HG03432 (cell line): ENCODE results near the gene HSBP1.

ENCODE experiments used
- ATAC-seq: cut with Tn5 transposase; IDR thresholded peaks from one replicate; pipeline ENCODE4 v1.9.1; 2021; ENCODE audit warnings: mild to moderate bottlenecking, moderate library complexity; ENCODE audit not compliant: unreplicated experiment

Gene HSBP1

DNA sequence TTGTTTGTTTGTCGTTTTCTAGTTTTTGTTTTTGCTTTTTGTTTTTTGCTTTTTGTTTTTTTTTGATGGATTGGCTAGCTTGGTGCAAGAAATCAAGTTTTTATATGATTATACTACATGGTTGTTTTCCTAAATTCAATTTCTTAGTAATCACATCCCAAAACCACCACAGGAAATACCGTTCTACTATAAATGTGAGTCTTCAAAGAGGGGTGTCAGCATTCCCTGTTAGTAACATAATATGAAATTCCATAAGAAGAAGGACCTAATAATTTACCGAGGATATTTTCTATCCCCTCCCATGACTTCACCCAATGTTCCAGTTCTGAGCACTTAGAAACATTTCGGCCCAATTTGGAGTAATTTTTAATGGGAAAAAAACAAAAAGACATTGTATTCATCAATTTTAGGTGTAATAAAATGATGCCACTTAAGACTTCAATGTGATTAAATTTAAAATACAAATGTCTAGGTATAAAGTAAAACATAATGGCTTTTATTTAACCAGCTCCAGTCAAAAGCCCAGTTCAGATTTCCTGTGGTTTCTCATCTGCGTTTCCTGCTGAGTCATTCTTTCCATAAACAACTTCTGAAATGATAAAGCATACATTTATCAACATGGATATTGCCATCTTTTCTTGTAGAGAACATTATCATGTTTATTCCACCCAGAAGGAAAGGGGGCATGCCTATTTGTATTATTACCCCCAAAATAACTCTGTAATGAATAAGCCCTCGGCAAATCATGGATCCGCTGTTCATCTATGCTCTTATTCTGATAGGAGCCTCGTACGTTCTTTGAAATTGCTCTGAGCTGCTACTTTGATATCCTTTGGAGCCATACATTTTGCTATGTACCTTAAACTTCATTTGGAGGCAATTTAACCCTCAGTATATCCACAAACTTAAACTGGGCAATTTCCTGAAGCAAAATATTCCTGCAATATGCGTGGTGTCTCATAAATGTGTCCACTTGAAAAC lies 28.1 kb downstream of the HSBP1 start:
- ATAC-seq = no peak

DNA sequence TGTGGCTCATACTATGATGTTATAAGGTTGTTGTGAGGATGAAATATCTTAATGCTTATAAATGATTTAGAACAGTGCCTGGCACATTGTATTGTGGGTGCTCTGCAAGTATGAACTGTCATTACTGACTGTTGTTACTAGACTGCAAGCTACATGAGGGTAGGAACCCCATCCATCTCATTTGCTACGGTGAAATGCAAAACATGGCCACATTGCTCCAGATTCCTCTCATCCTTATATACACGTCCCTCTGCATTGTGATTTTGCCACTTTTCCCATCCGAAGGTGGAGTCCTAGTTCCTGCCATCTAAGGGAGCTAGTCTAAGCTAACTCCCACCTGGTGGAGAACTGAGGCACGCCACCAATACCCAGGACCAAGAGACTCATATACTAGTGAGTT lies 29.8 kb downstream of the HSBP1 start:
- no peak for ATAC-seq

DNA sequence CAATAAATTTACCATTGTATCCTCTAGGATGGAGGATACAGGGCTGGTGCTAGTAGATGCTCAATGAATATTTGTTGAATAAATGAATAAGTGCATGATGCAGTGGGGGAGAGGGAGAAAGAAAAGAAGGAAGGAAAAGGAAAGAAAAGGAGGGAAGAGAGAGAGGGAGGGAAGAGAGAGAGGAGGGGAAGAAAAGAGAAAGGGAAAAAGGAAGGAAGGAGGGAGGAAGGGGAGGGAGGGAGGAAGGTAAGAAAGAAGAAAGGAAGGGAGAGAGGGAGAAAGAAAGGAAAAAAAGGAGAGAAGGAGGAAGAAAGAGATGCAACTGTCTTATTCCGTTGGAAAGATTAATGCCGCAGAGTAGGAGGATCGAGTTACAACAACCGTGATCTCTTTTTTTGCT lies 30.4 kb downstream of the HSBP1 start:
- ATAC-seq = no peak

DNA sequence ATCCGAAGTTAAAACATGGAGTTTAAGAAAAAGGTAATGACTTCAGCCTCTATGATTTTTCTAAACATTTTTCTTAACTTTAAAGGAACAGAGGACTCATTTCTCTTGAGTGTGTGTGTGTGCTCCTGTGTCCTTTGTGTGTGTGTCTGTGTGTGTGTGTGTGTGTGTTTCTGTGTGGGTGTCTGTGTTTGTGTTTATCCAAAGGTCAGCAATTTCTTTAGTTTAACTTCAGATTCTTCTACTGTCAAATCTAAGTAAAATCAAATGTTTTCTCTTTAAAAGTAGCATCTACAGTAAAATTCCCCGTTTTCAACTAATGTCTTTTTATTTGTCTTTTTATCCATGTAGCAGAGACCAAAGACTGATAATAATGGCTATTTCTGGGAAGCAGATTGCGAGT lies 31.8 kb downstream of the HSBP1 start:
- no peak for ATAC-seq

DNA sequence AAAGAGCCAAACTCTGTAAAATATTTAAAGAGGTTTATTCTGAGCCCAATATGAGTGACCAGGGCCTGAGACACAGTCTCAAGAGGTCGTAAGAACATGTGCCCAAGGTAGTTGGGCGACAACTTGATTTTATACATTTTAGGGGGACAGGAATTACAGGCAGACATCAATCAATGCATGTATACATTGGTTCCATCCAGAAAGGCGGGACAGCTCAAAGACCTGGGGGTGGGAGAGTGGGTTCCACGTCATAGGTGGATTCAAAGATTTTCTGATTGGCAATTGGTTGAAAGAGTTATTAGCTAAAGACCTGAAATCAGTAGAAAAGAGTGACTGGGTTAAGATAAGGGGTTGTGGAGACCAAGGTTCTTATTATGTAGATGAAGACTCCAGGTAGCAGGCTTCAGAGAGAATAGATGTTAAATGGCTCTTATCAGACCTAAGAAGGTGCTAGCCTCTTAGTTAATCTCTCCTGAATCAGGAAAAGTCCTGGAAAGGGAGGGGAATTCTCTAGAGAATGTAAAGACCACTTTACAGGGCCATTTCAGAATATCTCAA lies 32.4 kb downstream of the HSBP1 start:
- no peak for ATAC-seq

DNA sequence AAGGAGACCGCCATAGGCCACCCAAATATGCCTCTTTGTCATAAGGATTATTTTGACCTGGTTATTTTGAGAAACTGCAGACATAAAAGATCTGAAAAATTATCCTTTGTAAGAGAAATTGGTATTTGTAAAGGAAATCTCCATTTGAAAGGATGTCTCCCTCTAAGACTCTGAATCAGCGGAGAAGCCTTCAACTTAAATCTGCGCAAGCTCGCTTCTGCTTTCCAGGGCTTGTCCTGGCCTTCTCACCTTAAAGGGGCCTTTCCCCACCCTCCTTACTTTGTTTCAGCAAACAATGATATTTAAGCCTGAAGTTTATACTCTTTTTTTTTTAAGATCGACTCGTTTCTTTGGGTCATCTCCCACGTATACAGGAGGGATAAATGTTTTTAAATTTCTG lies 34.5 kb downstream of the HSBP1 start:
- ATAC-seq = no peak

DNA sequence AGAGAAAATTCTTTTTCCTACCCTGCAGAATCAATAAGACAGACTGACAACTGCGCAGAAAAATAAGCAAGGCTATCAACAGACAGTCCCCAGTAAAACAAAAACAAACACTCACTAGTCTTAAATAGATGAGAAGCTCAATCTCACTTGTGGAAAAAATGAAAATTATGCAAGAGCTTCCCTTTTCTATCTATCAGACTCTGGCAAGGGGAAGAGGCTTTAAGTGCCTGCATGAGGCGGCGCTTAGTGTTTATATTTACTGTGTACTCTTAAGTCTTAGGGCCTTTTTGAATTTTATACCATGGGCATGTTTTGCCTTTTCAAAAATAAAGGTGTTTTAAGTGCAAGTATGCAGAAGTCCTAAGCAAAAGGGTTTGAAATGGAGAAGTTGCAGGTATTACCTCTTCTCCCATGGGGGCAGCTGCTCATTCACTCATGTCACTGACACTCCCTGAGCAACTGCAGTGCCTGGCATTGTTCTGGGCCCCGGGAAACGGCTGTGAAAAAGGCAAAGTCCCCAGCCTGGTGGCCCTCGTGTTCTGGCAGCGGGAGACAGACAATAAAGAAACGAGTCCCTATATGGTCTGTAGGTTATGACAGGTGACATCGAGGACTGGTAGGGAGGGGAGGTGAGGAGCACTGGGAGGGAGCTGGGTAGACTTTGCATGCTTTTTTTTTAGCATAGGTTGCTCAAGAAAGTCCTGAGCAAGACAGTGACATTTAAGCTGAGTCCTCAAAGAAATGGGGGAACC lies 35.2 kb downstream of the HSBP1 start:
- ATAC-seq = no peak

- ATAC-seq = no peak
Observed at GRCh38 chr16:83843657-83844056, 35.9 kb downstream of the HSBP1 start.

GRCh38 chr16:83845263-83845662 lies 37.5 kb downstream of the HSBP1 start:
- no peak for ATAC-seq

- ATAC-seq = no peak
Observed at GRCh38 chr16:83847371-83848225, 39.8 kb downstream of the HSBP1 start.

DNA sequence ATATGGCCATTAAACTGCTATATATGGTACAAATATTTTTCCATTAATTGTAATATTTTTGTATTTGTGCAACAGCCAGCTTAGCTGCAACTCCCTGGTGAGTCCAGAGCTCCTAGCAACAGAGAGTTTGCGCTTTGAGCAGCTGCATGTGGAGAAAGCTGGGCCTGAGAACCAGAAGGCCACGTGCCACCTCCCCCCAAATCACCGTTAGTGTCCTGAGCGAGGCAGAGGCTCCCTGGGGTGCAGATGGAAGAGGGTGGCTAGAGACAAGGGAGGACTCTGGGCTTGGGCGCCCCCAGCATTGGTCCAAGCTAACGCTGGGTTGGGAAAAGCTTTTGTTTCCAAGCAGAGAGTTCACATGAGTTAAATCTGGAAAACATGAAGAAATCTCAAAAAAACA lies 41.6 kb downstream of the HSBP1 start:
- no peak for ATAC-seq

GRCh38 chr16:83850947-83851346 lies 43.2 kb downstream of the HSBP1 start:
- ATAC-seq = no peak

DNA sequence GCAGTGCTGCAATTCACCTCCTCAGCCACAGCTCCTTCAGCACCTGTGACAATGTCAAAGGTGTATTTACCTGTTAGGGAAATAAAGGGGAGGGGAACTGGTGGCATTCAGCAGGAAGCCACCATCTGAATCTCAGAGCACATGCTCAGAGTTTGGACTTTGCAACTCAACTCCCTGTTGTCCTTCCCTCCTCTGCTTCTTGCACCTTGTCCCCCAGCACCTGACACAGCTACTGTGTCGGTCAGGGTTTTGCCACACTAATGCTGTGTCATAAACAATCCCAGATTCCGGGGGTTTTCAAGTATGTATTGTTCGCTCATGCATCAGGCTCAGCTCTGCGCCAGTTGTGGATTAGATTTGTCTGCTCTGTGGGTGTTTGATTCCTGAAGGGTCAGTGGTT lies 43.7 kb downstream of the HSBP1 start:
- no peak for ATAC-seq

DNA sequence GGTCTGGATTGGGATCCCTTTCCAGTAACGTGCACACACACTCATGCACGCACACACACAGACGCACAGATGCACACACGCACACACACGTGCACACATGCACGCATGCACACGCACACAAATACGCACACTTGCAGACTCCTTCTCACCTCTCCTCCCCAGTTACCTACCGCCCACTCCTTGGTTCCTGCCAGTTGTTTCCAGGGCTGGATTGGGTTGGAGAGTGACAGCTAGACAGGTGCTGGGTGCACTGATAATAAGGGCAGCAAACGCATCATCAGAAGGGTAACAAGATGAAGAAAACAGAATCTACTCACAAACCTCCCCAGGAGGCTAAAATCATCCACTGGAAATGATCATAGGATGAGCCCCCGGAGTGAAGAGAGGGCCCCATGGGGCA lies 45.0 kb downstream of the HSBP1 start:
- no peak for ATAC-seq

DNA sequence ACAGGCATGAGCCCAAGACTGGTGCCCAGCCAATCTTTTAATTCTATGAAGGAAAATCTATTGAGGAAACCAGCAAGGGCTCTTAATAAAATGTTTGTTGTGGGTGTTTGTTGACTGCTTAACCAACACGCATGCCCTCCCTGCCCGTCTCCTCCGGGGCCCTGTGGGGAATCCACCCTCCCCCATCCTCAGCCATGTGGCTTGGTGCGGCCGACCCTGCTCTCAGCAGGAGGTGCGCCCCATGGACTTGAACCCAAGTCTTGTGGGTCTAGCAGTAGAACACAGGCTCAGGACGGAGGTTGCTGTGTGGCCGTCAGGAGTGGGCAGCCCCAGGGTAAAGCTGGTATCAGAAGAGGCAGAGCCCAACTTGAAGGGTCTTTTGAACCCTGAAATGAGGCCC lies 46.1 kb downstream of the HSBP1 start:
- ATAC-seq = no peak

- ATAC-seq = no peak
Observed at GRCh38 chr16:83854420-83854819, 46.6 kb downstream of the HSBP1 start.

- ATAC-seq = no peak
Observed at GRCh38 chr16:83856792-83857191, 49.0 kb downstream of the HSBP1 start.

DNA sequence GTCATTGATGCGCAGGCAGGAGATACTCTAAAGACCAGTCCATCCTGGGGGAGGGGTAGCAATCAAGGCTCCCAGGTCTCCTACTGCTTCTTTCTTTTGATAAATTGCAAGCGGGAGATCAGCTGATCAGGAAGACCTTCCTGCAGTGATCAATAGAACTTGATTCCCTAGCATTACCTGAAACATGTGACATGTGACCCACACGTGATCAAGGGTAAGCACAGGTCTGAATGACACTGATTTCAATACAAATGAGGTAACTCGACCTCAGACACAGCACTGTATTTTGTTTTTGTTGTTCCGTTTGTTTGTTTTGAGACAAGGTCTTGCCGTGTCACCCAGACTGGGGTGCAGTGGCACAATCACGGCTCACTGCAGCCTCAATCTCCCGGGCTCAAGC lies 51.5 kb downstream of the HSBP1 start:
- no peak for ATAC-seq

DNA sequence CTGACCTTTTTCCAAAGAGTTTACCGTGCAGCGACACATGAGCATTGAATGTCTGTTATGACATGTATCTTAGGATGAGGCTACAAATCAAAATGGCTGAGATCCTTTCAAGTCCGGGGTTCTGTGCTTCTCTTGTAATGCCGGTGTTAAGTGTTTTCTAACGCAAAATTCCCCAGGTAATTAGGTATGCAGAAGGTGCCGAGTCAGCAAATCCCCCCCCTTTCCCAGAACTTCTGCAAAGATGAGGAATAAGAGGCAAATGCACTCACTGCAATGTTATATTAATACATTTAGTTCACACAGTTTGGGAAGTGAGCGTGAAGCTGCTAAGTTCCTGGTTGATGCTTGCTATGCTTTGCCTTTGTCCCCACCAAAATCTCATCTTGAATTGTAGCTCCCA lies 54.9 kb downstream of the HSBP1 start:
- no peak for ATAC-seq

- ATAC-seq = no peak
Observed at GRCh38 chr16:83863682-83864081, 55.9 kb downstream of the HSBP1 start.
